ENCODE data around the gene GCC2.
A peak's percentile ranks its signal among the peaks of the same experiment; 100 is the strongest.
"Not testable (repeated sequence)": the region's sequence is repeated elsewhere in the genome, so short reads cannot be mapped to it uniquely, and the experiment has no call there.

Gene GCC2

GRCh38 chr2:108449410-108450130, 564 bp downstream of the GCC2 start:
- H3K9me3 ChIP-seq (ENCODE audit: insufficient read depth, low read depth, low read length): 0 out of 2 replicates have a peak, but pooled peaks cover under 1% of the 10 kb centered on the region
- no peak for TF ChIP-seq CTCF (conservative IDR thresholded peaks at IDR 0.05; ENCODE audit: low read length)
- no peak for TF ChIP-seq EZH2phosphoT487 (IDR thresholded peaks at IDR 0.05; ENCODE audit: borderline replicate concordance)
- peaks cover 32% of the 10 kb centered on the region for H3K79me2 ChIP-seq (ENCODE audit: insufficient read depth, low read length)
- peak overlapping the region; percentile 78 for H2AFZ ChIP-seq (ENCODE audit: low read length)
- no peaks in the 10 kb centered on the region for H3F3A ChIP-seq (ENCODE audit: low read depth)
- H3K4me1 ChIP-seq (ENCODE audit: insufficient read depth, low read length, poor library complexity, severe bottlenecking): peaks cover 44% of the 10 kb centered on the region
- H3K4me2 ChIP-seq (ENCODE audit: low read depth, low read length, poor library complexity, severe bottlenecking): peak overlapping the region; percentile 96
- peak overlapping the region; percentile 90 for H3K4me3 ChIP-seq (ENCODE audit: low read length, poor library complexity, severe bottlenecking)
- no peaks in the 10 kb centered on the region for H3K27me3 ChIP-seq (ENCODE audit: insufficient read depth, low read length, poor library complexity, severe bottlenecking)
- H3K36me3 ChIP-seq (ENCODE audit: insufficient read depth, low read length): peaks cover 15% of the 10 kb centered on the region; the same call in 1 of the 2 replicates
- H3K9ac ChIP-seq (ENCODE audit: low read depth, low read length, poor library complexity, severe bottlenecking): peak overlapping the region; percentile 83
- peaks cover 9% of the 10 kb centered on the region for H4K20me1 ChIP-seq (ENCODE audit: insufficient read depth, low read length, poor library complexity, severe bottlenecking)
- H3K9me2 ChIP-seq (replicated peaks; ENCODE audit: low read depth, low read length): no peaks in the 10 kb centered on the region

- peak overlapping the region; percentile 26 for H3K4me3 ChIP-seq (ENCODE audit: low read length, poor library complexity, severe bottlenecking)
- H3K9me2 ChIP-seq (replicated peaks; ENCODE audit: low read depth, low read length): no peaks in the 10 kb centered on the region
- peak overlapping the region; percentile 96 for H3K4me2 ChIP-seq (ENCODE audit: low read depth, low read length, poor library complexity, severe bottlenecking)
- no peaks in the 10 kb centered on the region for H3K27me3 ChIP-seq (ENCODE audit: insufficient read depth, low read length, poor library complexity, severe bottlenecking)
- H2AFZ ChIP-seq (ENCODE audit: low read length): no peak overlapping the region
- H3K9ac ChIP-seq (ENCODE audit: low read depth, low read length, poor library complexity, severe bottlenecking): no peak overlapping the region
- H3K79me2 ChIP-seq (ENCODE audit: insufficient read depth, low read length): peaks cover 32% of the 10 kb centered on the region
- no peaks in the 10 kb centered on the region for H3F3A ChIP-seq (ENCODE audit: low read depth)
- H3K9me3 ChIP-seq (ENCODE audit: insufficient read depth, low read depth, low read length): no peaks in the 10 kb centered on the region
- TF ChIP-seq CTCF (conservative IDR thresholded peaks at IDR 0.05; ENCODE audit: low read length) (no peak), EZH2phosphoT487 (IDR thresholded peaks at IDR 0.05; ENCODE audit: borderline replicate concordance) (no peak)
- H3K4me1 ChIP-seq (ENCODE audit: insufficient read depth, low read length, poor library complexity, severe bottlenecking): peaks cover 35% of the 10 kb centered on the region
- peaks cover 27% of the 10 kb centered on the region; the same call in 1 of the 2 replicates for H3K36me3 ChIP-seq (ENCODE audit: insufficient read depth, low read length)
- peaks cover 9% of the 10 kb centered on the region for H4K20me1 ChIP-seq (ENCODE audit: insufficient read depth, low read length, poor library complexity, severe bottlenecking)
Measured at GRCh38 chr2:108450863-108451262, 1.9 kb downstream of the GCC2 start.

- H3K27me3 ChIP-seq (ENCODE audit: insufficient read depth, low read length, poor library complexity, severe bottlenecking): no peaks in the 10 kb centered on the region
- no peak for TF ChIP-seq EZH2phosphoT487 (IDR thresholded peaks at IDR 0.05; ENCODE audit: borderline replicate concordance)
- no peak for TF ChIP-seq CTCF (conservative IDR thresholded peaks at IDR 0.05; ENCODE audit: low read length)
- no peak overlapping the region for H2AFZ ChIP-seq (ENCODE audit: low read length)
- no peaks in the 10 kb centered on the region for H3K9me3 ChIP-seq (ENCODE audit: insufficient read depth, low read depth, low read length)
- no peak overlapping the region for H3K4me3 ChIP-seq (ENCODE audit: low read length, poor library complexity, severe bottlenecking)
- H3K36me3 ChIP-seq (ENCODE audit: insufficient read depth, low read length): peaks cover 31% of the 10 kb centered on the region; the same call in 1 of the 2 replicates
- no peak overlapping the region for H3K9ac ChIP-seq (ENCODE audit: low read depth, low read length, poor library complexity, severe bottlenecking)
- H3K9me2 ChIP-seq (replicated peaks; ENCODE audit: low read depth, low read length): no peaks in the 10 kb centered on the region
- peaks cover 34% of the 10 kb centered on the region for H3K79me2 ChIP-seq (ENCODE audit: insufficient read depth, low read length)
- peaks cover 35% of the 10 kb centered on the region for H3K4me1 ChIP-seq (ENCODE audit: insufficient read depth, low read length, poor library complexity, severe bottlenecking)
- peaks cover 9% of the 10 kb centered on the region for H4K20me1 ChIP-seq (ENCODE audit: insufficient read depth, low read length, poor library complexity, severe bottlenecking)
- H3K4me2 ChIP-seq (ENCODE audit: low read depth, low read length, poor library complexity, severe bottlenecking): peak overlapping the region; percentile 96
- H3F3A ChIP-seq (ENCODE audit: low read depth): no peaks in the 10 kb centered on the region
Measured at GRCh38 chr2:108451976-108452375, 3.0 kb downstream of the GCC2 start.

GRCh38 chr2:108453530-108453929, 4.5 kb downstream of the GCC2 start:
- Histone ChIP-seq H3K79me2 (ENCODE audit: insufficient read depth, low read length) (peaks cover 48% of the 10 kb centered on the region), H3K4me1 (ENCODE audit: insufficient read depth, low read length, poor library complexity, severe bottlenecking) (peaks cover 30% of the 10 kb centered on the region), H3K36me3 (ENCODE audit: insufficient read depth, low read length) (peaks cover 35% of the 10 kb centered on the region; the same call in 1 of the 2 replicates)
- H3K9me3 ChIP-seq (ENCODE audit: insufficient read depth, low read depth, low read length); H3K4me2 ChIP-seq (ENCODE audit: low read depth, low read length, poor library complexity, severe bottlenecking); H3F3A ChIP-seq (ENCODE audit: low read depth); H3K4me3 ChIP-seq (ENCODE audit: low read length, poor library complexity, severe bottlenecking); H3K9ac ChIP-seq (ENCODE audit: low read depth, low read length, poor library complexity, severe bottlenecking); H3K9me2 ChIP-seq (replicated peaks; ENCODE audit: low read depth, low read length); H3K27me3 ChIP-seq (ENCODE audit: insufficient read depth, low read length, poor library complexity, severe bottlenecking); H2AFZ ChIP-seq (ENCODE audit: low read length); H4K20me1 ChIP-seq (ENCODE audit: insufficient read depth, low read length, poor library complexity, severe bottlenecking): not testable (repeated sequence)

Measured in Loucy (cell line).